K562 (cell line): Measurements from ENCODE around the gene RAD51AP1. TPM values are rescaled to one million over a fixed set of nuclear protein-coding genes. Genes with fewer than 3 reads are reported as not detected.

Experiments
- BCOR ChIP-seq: fragments of 450-650 bp; IDR thresholded peaks from 2 replicates; pipeline ENCODE4 v1.6.1; 2016
- CEBPG ChIP-seq, 3 experiments: fragments of 200-800 bp in 1 of 3; sonication (Bioruptor generic) in 1 of 3; sonication (generic) in 1 of 3; formaldehyde crosslinking in 1 of 3; IDR thresholded peaks in 2 of 3; conservative IDR thresholded peaks in 1 of 3; 2 replicates each; pipeline versions ENCODE4 v1.6.1 to v1.8.0; 2016 to 2022; ENCODE audit warnings: missing compliant biosample characterization in 2 of 3, missing genetic modification characterization in 2 of 3, mild to moderate bottlenecking in 1 of 3, missing genetic modification reagents in 1 of 3
- EP400 ChIP-seq: fragments of 450-650 bp; IDR thresholded peaks from 2 replicates; pipeline ENCODE4 v1.6.1; 2017; ENCODE audit warnings: antibody characterized with exemption, mild to moderate bottlenecking, moderate library complexity
- NR0B1 ChIP-seq: fragments of 450-650 bp; IDR thresholded peaks from one replicate; pipeline ENCODE4 v1.6.1; 2018; ENCODE audit warnings: mild to moderate bottlenecking, moderate library complexity; ENCODE audit not compliant: partially characterized antibody
- OTX1 ChIP-seq: fragments of 450-650 bp; formaldehyde crosslinking; IDR thresholded peaks from 2 replicates; pipeline ENCODE4 v1.4.0; 2022; ENCODE audit warnings: mild to moderate bottlenecking
- PPARD ChIP-seq: fragments of 250-450 bp; sonication (Bioruptor Pico); IDR thresholded peaks from 2 replicates; pipeline ENCODE4 v1.8.0; 2022; ENCODE audit warnings: inconsistent platforms, mild to moderate bottlenecking, moderate library complexity
- PTTG1 ChIP-seq: fragments of 450-650 bp; IDR thresholded peaks from 2 replicates; pipeline ENCODE4 v1.6.1; 2016; ENCODE audit warnings: low read depth, mild to moderate bottlenecking, missing genetic modification characterization, missing compliant biosample characterization
- RBM17 ChIP-seq: fragments of 200-400 bp; formaldehyde crosslinking; IDR thresholded peaks from 2 replicates; pipeline ENCODE4 v1.6.1; 2017; ENCODE audit warnings: low read depth, mild to moderate bottlenecking, low read length, borderline replicate concordance
- TCF3 ChIP-seq: sonication (generic); formaldehyde crosslinking; IDR thresholded peaks from 2 replicates; pipeline ENCODE4 v1.4.0; 2020; ENCODE audit warnings: mild to moderate bottlenecking, missing genetic modification reagents
- ZNF121 ChIP-seq: sonication (generic); formaldehyde crosslinking; conservative IDR thresholded peaks from 2 replicates; pipeline ENCODE4 v1.8.0; 2022; ENCODE audit warnings: missing genetic modification reagents
- ZNF140 ChIP-seq: fragments of 250-450 bp; sonication (Bioruptor Pico); IDR thresholded peaks from 2 replicates; pipeline ENCODE4 v1.8.0; 2021; ENCODE audit warnings: moderate library complexity, mild to moderate bottlenecking, inconsistent platforms
- ZNF445 ChIP-seq: fragments of 250-450 bp; sonication (Bioruptor Pico); IDR thresholded peaks from 2 replicates; pipeline ENCODE4 v1.4.0; 2020; ENCODE audit warnings: low read depth, mild to moderate bottlenecking, moderate library complexity
- polyA plus RNA-seq, 8 experiments: library from polyadenylated mRNA; depleted of rRNA in 4 of 8; stranded (reverse) in 5 of 8; unstranded in 3 of 8; fragments of >200 nt; fragmentation: Nextera tagmentation in 2 of 8; fragmentation: Illumina TruSeq in 1 of 8; extraction: Ambion mirVana in 2 of 8; extraction: Trizol in 1 of 8; gene quantifications; 2 replicates each; pipeline versions ENCODE4 v1.2.1 to v1.2.3, GENCODE V29; 2011 to 2014; ENCODE audit warnings: inconsistent platforms in 1 of 8, missing spikeins in 1 of 8
- total RNA-seq, 7 experiments: library from RNA; depleted of rRNA in 6 of 7; stranded (reverse); fragments of >200 nt in 6 of 7; fragmentation: Illumina TruSeq in 2 of 7; extraction: Trizol in 2 of 7; gene quantifications; 2 replicates each; pipeline versions ENCODE4 v1.2.1 to v1.2.3, GENCODE V29; 2011 to 2021; ENCODE audit warnings: low replicate concordance in 1 of 7
- TF ChIP-seq, protein P1 (sequence below), 2 experiments: fragments of 450-650 bp in 1 of 2; sonication (generic) in 1 of 2; formaldehyde crosslinking in 1 of 2; IDR thresholded peaks; 2 replicates each; pipeline versions ENCODE4 v1.7.1 to v1.9.0; 2016 to 2022; ENCODE audit warnings: inconsistent platforms in 1 of 2, mild to moderate bottlenecking in 1 of 2, missing genetic modification reagents in 1 of 2
- TF ChIP-seq, protein P2 (sequence below): fragments of 450-650 bp; conservative IDR thresholded peaks from 2 replicates; pipeline ENCODE4 v1.6.1; 2016; ENCODE audit warnings: missing genetic modification characterization, low read depth, mild to moderate bottlenecking, missing compliant biosample characterization, moderate library complexity

The RAD51AP1 gene
- total and polyA plus RNA-seq, 9 of the 15 experiments (the other 6 are each of a cell fraction or from before 2014, with no cell fraction given), result 43.8 to 111 (median 89.1) TPM

DNA sequence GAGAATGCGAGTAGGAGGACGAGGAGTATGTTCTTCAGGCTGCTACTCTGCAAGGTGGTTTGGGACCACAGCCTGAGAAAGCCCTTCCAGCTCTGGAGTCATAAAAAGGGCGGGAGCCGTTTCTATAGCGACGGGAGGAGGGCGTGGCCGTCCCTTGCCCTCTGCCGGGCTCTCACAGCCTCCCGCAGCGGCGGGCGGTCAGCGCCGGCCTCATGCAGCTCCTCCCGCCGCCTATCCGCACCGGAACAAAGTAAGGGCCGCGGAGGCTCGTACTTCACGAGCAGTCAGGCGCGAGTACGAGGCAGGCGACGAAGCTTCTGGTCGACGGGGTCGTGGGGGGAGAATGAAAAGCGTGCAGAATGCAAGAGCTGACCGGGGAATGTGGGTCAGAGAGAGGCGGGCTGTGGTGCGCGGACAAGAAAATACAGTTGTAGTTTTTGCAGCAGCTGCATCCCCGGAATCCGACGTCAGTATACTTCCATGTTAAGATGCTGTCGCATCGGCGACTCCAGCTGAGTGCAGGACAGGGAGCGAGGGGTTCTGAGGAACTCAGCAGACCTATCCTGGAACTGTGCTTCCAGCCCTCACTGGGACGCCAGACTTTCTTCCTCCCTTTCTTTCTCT is 23.5 kb downstream of the RAD51AP1 start, which contains the start of gene DYRK4 (continued):
- TF ChIP-seq, protein P1, sequence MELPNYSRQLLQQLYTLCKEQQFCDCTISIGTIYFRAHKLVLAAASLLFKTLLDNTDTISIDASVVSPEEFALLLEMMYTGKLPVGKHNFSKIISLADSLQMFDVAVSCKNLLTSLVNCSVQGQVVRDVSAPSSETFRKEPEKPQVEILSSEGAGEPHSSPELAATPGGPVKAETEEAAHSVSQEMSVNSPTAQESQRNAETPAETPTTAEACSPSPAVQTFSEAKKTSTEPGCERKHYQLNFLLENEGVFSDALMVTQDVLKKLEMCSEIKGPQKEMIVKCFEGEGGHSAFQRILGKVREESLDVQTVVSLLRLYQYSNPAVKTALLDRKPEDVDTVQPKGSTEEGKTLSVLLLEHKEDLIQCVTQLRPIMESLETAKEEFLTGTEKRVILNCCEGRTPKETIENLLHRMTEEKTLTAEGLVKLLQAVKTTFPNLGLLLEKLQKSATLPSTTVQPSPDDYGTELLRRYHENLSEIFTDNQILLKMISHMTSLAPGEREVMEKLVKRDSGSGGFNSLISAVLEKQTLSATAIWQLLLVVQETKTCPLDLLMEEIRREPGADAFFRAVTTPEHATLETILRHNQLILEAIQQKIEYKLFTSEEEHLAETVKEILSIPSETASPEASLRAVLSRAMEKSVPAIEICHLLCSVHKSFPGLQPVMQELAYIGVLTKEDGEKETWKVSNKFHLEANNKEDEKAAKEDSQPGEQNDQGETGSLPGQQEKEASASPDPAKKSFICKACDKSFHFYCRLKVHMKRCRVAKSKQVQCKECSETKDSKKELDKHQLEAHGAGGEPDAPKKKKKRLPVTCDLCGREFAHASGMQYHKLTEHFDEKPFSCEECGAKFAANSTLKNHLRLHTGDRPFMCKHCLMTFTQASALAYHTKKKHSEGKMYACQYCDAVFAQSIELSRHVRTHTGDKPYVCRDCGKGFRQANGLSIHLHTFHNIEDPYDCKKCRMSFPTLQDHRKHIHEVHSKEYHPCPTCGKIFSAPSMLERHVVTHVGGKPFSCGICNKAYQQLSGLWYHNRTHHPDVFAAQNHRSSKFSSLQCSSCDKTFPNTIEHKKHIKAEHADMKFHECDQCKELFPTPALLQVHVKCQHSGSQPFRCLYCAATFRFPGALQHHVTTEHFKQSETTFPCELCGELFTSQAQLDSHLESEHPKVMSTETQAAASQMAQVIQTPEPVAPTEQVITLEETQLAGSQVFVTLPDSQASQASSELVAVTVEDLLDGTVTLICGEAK (IDR thresholded peaks at IDR 0.05), result no peak
- TF ChIP-seq, protein P1 (CRISPR knock-in tag; IDR thresholded peaks at IDR 0.05), result no peak
- TF ChIP-seq ZNF140, result no peak
- no peak for TF ChIP-seq CEBPG (CRISPR knock-in tag; IDR thresholded peaks at IDR 0.05)
- no peak for TF ChIP-seq CEBPG (tag; conservative IDR thresholded peaks at IDR 0.05 in 1 of 2, IDR thresholded peaks at IDR 0.05 in 1 of 2)
- TF ChIP-seq RBM17, result no peak
- no peak for TF ChIP-seq ZNF121 (CRISPR knock-in tag)
- TF ChIP-seq EP400, result peak; percentile 39; the same call in 1 of the 2 replicates
- TF ChIP-seq OTX1 (CRISPR knock-in tag), result no peak
- peak; percentile 9; the same call in 1 of the 2 replicates for TF ChIP-seq BCOR
- TF ChIP-seq, protein P2, sequence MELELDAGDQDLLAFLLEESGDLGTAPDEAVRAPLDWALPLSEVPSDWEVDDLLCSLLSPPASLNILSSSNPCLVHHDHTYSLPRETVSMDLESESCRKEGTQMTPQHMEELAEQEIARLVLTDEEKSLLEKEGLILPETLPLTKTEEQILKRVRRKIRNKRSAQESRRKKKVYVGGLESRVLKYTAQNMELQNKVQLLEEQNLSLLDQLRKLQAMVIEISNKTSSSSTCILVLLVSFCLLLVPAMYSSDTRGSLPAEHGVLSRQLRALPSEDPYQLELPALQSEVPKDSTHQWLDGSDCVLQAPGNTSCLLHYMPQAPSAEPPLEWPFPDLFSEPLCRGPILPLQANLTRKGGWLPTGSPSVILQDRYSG, result no peak
- no peak for TF ChIP-seq NR0B1
- TF ChIP-seq TCF3, result no peak
- TF ChIP-seq ZNF445 (CRISPR knock-in tag), result no peak
- no peak for TF ChIP-seq PPARD (CRISPR knock-in tag)
- no peak for TF ChIP-seq PTTG1
